Mucosa of stomach (tissue), 1 donor: ENCODE measurements around the gene TSPAN2.

Experiments
- H3K27me3 ChIP-seq: one replicate; pipeline ENCODE4 v1.7.0; 2013; ENCODE audit warnings: mild to moderate bottlenecking, low read length; ENCODE audit not compliant: control insufficient read depth, insufficient read depth
- H3K36me3 ChIP-seq: one replicate; pipeline ENCODE4 v1.7.0; 2013; ENCODE audit warnings: low read length; ENCODE audit not compliant: control insufficient read depth, insufficient read depth
- H3K4me1 ChIP-seq: one replicate; pipeline ENCODE4 v1.7.0; 2013; ENCODE audit warnings: mild to moderate bottlenecking, low read length; ENCODE audit not compliant: control insufficient read depth, insufficient read depth
- H3K4me3 ChIP-seq: one replicate; pipeline ENCODE4 v1.7.0; 2013; ENCODE audit warnings: low read length
- H3K9ac ChIP-seq: one replicate; pipeline ENCODE4 v1.7.0; 2013; ENCODE audit warnings: mild to moderate bottlenecking, low read length, moderate library complexity
- H3K9me3 ChIP-seq: one replicate; pipeline ENCODE4 v1.7.0; 2013; ENCODE audit warnings: mild to moderate bottlenecking, low read length, moderate library complexity; ENCODE audit not compliant: control insufficient read depth
- donor health status: Pancreatic carcinoma.

Gene TSPAN2

GRCh38 chr1:115089420-115090185 is at the start of gene TSPAN2:
Gene TSPAN2 (minus strand): TSS chr1:115089503. CDS start chr1:115089432, 71 bp downstream.
- no peaks in the 10 kb centered on the region for H3K27me3 ChIP-seq
- peaks cover 16% of the 10 kb centered on the region for H3K4me1 ChIP-seq
- H3K9me3 ChIP-seq, result no peaks in the 10 kb centered on the region
- H3K36me3 ChIP-seq, result no peaks in the 10 kb centered on the region
- H3K4me3 ChIP-seq, result no peak within 1 kb of the TSS
- peak within 1 kb of the TSS; percentile 77 for H3K9ac ChIP-seq

- H3K4me1 ChIP-seq, result no peaks in the 10 kb centered on the region
- H3K27me3 ChIP-seq, result no peaks in the 10 kb centered on the region
- H3K9ac ChIP-seq, result no peak overlapping the region
- no peak overlapping the region for H3K4me3 ChIP-seq
- H3K9me3 ChIP-seq, result no peaks in the 10 kb centered on the region
- no peaks in the 10 kb centered on the region for H3K36me3 ChIP-seq
These were observed 49.7 kb upstream of the TSPAN2 start for GRCh38 chr1:115138973-115139372.

GRCh38 chr1:115138271-115138670 is 49.0 kb upstream of the TSPAN2 start:
- no peaks in the 10 kb centered on the region for H3K36me3 ChIP-seq
- no peak overlapping the region for H3K4me3 ChIP-seq
- H3K9ac ChIP-seq, result no peak overlapping the region
- no peaks in the 10 kb centered on the region for H3K9me3 ChIP-seq
- H3K27me3 ChIP-seq, result no peaks in the 10 kb centered on the region
- H3K4me1 ChIP-seq, result no peaks in the 10 kb centered on the region

GRCh38 chr1:115137191-115137590 is 47.9 kb upstream of the TSPAN2 start:
- no peaks in the 10 kb centered on the region for H3K9me3 ChIP-seq
- no peak overlapping the region for H3K4me3 ChIP-seq
- no peaks in the 10 kb centered on the region for H3K36me3 ChIP-seq
- no peaks in the 10 kb centered on the region for H3K27me3 ChIP-seq
- H3K9ac ChIP-seq, result no peak overlapping the region
- no peaks in the 10 kb centered on the region for H3K4me1 ChIP-seq

- no peaks in the 10 kb centered on the region for H3K36me3 ChIP-seq
- no peaks in the 10 kb centered on the region for H3K9me3 ChIP-seq
- H3K4me1 ChIP-seq, result no peaks in the 10 kb centered on the region
- H3K27me3 ChIP-seq, result no peaks in the 10 kb centered on the region
- H3K4me3 ChIP-seq, result no peak overlapping the region
- H3K9ac ChIP-seq, result no peak overlapping the region
These were observed 47.4 kb upstream of the TSPAN2 start for GRCh38 chr1:115136706-115137105.

- Histone ChIP-seq H3K9me3 (no peaks in the 10 kb centered on the region), H3K4me1 (no peaks in the 10 kb centered on the region), H3K36me3 (no peaks in the 10 kb centered on the region), H3K27me3 (no peaks in the 10 kb centered on the region), H3K9ac (no peak overlapping the region), H3K4me3 (no peak overlapping the region)
These were observed 46.8 kb upstream of the TSPAN2 start for GRCh38 chr1:115136106-115136505.

- H3K9me3 ChIP-seq, result no peaks in the 10 kb centered on the region
- no peaks in the 10 kb centered on the region for H3K36me3 ChIP-seq
- H3K27me3 ChIP-seq, result no peaks in the 10 kb centered on the region
- no peak overlapping the region for H3K9ac ChIP-seq
- H3K4me3 ChIP-seq, result no peak overlapping the region
- no peaks in the 10 kb centered on the region for H3K4me1 ChIP-seq
These were observed 46.4 kb upstream of the TSPAN2 start for GRCh38 chr1:115135681-115136080.

- Histone ChIP-seq H3K9me3 (no peaks in the 10 kb centered on the region), H3K9ac (no peak overlapping the region), H3K27me3 (no peaks in the 10 kb centered on the region), H3K4me3 (no peak overlapping the region), H3K4me1 (no peaks in the 10 kb centered on the region), H3K36me3 (no peaks in the 10 kb centered on the region)
These were observed 45.7 kb upstream of the TSPAN2 start for GRCh38 chr1:115134850-115135480.

- Histone ChIP-seq H3K4me3 (no peak overlapping the region), H3K4me1 (no peaks in the 10 kb centered on the region), H3K36me3 (no peaks in the 10 kb centered on the region), H3K9ac (no peak overlapping the region), H3K9me3 (no peaks in the 10 kb centered on the region), H3K27me3 (no peaks in the 10 kb centered on the region)
These were observed 44.9 kb upstream of the TSPAN2 start for GRCh38 chr1:115134231-115134630.

GRCh38 chr1:115133440-115133839 is 44.1 kb upstream of the TSPAN2 start:
- Histone ChIP-seq H3K9ac (no peak overlapping the region), H3K4me1 (no peaks in the 10 kb centered on the region)

GRCh38 chr1:115130786-115131185 is 41.5 kb upstream of the TSPAN2 start:
- H3K9me3 ChIP-seq, result no peaks in the 10 kb centered on the region
- H3K27me3 ChIP-seq, result no peaks in the 10 kb centered on the region
- H3K9ac ChIP-seq, result no peak overlapping the region
- H3K36me3 ChIP-seq, result no peaks in the 10 kb centered on the region
- no peak overlapping the region for H3K4me3 ChIP-seq
- H3K4me1 ChIP-seq, result no peaks in the 10 kb centered on the region

More at GRCh38 chr1:115133440-115133839, 44.1 kb upstream of the TSPAN2 start:
- Histone ChIP-seq H3K27me3 (no peaks in the 10 kb centered on the region), H3K4me3 (no peak overlapping the region), H3K9me3 (no peaks in the 10 kb centered on the region), H3K36me3 (no peaks in the 10 kb centered on the region)

- Histone ChIP-seq H3K27me3 (no peaks in the 10 kb centered on the region), H3K4me3 (no peak overlapping the region), H3K9me3 (no peaks in the 10 kb centered on the region), H3K4me1 (no peaks in the 10 kb centered on the region), H3K9ac (no peak overlapping the region), H3K36me3 (no peaks in the 10 kb centered on the region)
These were observed 39.9 kb upstream of the TSPAN2 start for GRCh38 chr1:115129071-115129640.
